Chondrocyte (in vitro differentiated cells): Measurements from ENCODE around the gene SLCO3A1. TPM values are rescaled to one million over a fixed set of nuclear protein-coding genes. Genes with fewer than 3 reads are reported as not detected.

Source experiments
- DNase-seq: peaks from one replicate; pipeline ENCODE4 v3.0.0; 2021; ENCODE audit warnings: mixed read lengths, low spot score
- H3K27ac Mint-ChIP-seq: one replicate; pipeline ENCODE4 v1.8.0; 2021; ENCODE audit warnings: mild to moderate bottlenecking, moderate library complexity, mixed read lengths; ENCODE audit not compliant: unreplicated experiment
- H3K27me3 Mint-ChIP-seq: 2 replicates; pipeline ENCODE4 v1.8.0; 2021; ENCODE audit warnings: low read depth, mixed read lengths
- H3K36me3 Mint-ChIP-seq: 2 replicates; pipeline ENCODE4 v1.8.0; 2021; ENCODE audit warnings: low read depth, mixed read lengths
- H3K4me1 Mint-ChIP-seq: 2 replicates; pipeline ENCODE4 v1.8.0; 2021; ENCODE audit warnings: low read depth, mild to moderate bottlenecking, mixed read lengths
- H3K4me3 Mint-ChIP-seq: one replicate; pipeline ENCODE4 v1.8.0; 2021; ENCODE audit warnings: mild to moderate bottlenecking, moderate library complexity, mixed read lengths; ENCODE audit not compliant: unreplicated experiment
- H3K9me3 Mint-ChIP-seq: 2 replicates; pipeline ENCODE4 v1.8.0; 2021; ENCODE audit warnings: low read depth, mixed read lengths
- total RNA-seq: library from RNA; stranded (reverse); gene quantifications from 3 replicates; pipeline ENCODE4 v1.2.1, GENCODE V29; 2021
- TF ChIP-seq, protein P1 (sequence below): fragments of 200-600 bp; sonication (generic); IDR thresholded peaks from 2 replicates; pipeline ENCODE4 v1.5.0; 2021; ENCODE audit warnings: antibody characterized with exemption, mild to moderate bottlenecking, moderate library complexity

The SLCO3A1 gene
- total RNA-seq, 1 donor from 2014 or later = 3.7 TPM

DNA sequence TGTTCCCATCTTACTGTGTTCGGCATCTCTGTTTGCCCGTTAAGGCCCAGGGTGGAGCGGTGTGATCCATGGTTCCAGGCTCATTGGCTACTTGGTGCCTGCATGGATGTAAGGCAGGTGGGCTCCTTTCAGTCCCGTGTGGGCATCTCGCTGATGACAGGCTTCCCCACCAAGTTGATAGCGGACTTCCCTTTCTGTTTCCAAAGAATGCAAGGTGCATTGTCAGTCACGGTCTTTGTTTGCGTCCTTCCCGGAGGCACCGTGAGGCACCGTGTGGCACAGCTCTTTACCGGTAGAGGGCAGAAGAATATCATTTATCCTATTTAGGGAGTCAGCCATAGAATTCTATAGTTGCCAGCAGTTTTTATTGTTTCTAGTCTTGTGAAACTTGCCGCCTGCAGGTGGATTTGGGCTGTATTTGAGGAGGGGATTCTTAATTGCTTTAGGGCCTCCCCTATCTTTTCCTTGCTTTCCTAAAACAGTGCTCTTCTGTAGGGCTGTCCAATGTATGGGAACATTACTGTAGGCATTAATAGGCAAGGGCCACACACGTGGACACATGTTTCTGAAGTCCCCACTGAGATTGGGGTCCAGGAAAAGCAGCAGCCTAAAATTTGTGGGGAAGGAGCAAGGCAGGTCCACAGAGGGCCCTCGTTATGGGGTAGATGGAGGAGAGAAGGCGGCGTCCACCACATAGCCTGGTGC is 244.1 kb downstream of the SLCO3A1 start:
- Mint-ChIP-seq H3K4me1 (peaks cover 6% of the 10 kb centered on the region), H3K9me3 (no peaks in the 10 kb centered on the region), H3K27me3 (peaks cover 23% of the 10 kb centered on the region), H3K4me3 (no peak overlapping the region), H3K36me3 (no peaks in the 10 kb centered on the region), H3K27ac (no peak overlapping the region)
- TF ChIP-seq, protein P1, sequence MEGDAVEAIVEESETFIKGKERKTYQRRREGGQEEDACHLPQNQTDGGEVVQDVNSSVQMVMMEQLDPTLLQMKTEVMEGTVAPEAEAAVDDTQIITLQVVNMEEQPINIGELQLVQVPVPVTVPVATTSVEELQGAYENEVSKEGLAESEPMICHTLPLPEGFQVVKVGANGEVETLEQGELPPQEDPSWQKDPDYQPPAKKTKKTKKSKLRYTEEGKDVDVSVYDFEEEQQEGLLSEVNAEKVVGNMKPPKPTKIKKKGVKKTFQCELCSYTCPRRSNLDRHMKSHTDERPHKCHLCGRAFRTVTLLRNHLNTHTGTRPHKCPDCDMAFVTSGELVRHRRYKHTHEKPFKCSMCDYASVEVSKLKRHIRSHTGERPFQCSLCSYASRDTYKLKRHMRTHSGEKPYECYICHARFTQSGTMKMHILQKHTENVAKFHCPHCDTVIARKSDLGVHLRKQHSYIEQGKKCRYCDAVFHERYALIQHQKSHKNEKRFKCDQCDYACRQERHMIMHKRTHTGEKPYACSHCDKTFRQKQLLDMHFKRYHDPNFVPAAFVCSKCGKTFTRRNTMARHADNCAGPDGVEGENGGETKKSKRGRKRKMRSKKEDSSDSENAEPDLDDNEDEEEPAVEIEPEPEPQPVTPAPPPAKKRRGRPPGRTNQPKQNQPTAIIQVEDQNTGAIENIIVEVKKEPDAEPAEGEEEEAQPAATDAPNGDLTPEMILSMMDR = peak; percentile 90
- DNase-seq = no peak

DNA sequence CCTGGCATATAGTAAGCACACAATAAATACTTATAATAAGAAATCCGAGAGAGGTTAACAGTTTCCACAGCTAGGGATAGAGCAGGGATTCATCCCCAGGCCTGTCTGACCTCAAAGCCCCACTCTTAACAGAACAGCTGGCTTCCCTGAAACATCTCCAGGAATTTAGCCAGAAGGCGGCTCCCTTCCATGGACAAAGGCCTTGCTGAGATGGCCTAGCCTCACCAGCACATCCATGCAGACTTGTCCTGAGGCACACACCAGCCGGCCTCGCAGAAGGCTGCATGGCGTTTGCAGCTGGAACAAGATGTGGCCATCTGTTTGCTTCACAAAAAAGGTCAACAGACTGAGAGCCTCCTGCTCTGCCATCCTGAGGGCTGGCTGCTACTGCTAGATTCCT is 245.4 kb downstream of the SLCO3A1 start:
- Mint-ChIP-seq H3K27me3 (peaks cover 23% of the 10 kb centered on the region), H3K4me3 (no peak overlapping the region), H3K4me1 (peaks cover 6% of the 10 kb centered on the region), H3K36me3 (no peaks in the 10 kb centered on the region), H3K27ac (no peak overlapping the region), H3K9me3 (no peaks in the 10 kb centered on the region)
- TF ChIP-seq, protein P1 = no peak
- no peak for DNase-seq

DNA sequence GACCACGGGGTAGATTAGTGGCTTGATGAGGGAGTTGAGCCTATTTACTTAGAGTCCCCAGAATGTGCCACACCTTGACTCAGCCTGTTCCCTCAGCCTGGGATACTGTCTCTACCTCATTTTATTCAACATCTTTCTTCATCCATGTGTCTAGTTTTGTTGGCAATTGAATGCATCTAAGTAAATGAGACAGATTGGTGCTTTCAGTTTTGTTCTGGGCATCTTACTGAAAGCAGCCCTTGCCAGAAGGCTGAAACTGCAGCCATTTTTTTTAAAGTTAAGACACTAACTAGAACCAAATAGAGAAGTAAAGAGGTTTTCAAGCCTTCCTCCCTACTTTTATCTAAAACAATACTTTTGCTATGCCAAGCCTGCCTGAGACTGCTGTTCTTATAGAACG is 246.8 kb downstream of the SLCO3A1 start:
- H3K27me3 Mint-ChIP-seq = peaks cover 20% of the 10 kb centered on the region
- no peaks in the 10 kb centered on the region for H3K9me3 Mint-ChIP-seq
- no peak overlapping the region for H3K4me3 Mint-ChIP-seq
- DNase-seq = no peak
- peaks cover 6% of the 10 kb centered on the region for H3K4me1 Mint-ChIP-seq
- TF ChIP-seq, protein P1 = no peak
- no peaks in the 10 kb centered on the region for H3K36me3 Mint-ChIP-seq
- H3K27ac Mint-ChIP-seq = no peak overlapping the region

DNA sequence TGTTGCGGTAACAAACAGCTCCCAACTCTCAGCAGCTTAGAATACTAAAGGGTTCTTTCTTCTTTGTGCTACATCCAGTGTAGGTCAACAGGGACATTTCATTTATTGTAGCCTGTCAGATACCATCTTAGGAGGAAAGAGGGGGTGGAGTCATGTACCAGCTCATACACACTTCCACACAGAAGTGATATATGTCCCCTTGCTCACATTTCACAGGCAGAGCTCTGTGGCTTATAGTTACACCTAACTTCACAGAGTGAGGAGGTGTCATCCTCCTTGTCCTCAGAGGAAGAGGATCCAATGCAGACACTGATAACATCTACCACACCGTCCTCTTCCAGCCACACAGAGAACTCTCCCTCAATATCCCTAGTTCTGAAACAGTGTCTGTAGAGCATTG is 247.2 kb downstream of the SLCO3A1 start:
- Mint-ChIP-seq H3K36me3 (no peaks in the 10 kb centered on the region), H3K27me3 (peaks cover 20% of the 10 kb centered on the region), H3K4me3 (no peak overlapping the region), H3K4me1 (peaks cover 6% of the 10 kb centered on the region), H3K9me3 (no peaks in the 10 kb centered on the region), H3K27ac (no peak overlapping the region)
- DNase-seq = no peak
- TF ChIP-seq, protein P1 = no peak

DNA sequence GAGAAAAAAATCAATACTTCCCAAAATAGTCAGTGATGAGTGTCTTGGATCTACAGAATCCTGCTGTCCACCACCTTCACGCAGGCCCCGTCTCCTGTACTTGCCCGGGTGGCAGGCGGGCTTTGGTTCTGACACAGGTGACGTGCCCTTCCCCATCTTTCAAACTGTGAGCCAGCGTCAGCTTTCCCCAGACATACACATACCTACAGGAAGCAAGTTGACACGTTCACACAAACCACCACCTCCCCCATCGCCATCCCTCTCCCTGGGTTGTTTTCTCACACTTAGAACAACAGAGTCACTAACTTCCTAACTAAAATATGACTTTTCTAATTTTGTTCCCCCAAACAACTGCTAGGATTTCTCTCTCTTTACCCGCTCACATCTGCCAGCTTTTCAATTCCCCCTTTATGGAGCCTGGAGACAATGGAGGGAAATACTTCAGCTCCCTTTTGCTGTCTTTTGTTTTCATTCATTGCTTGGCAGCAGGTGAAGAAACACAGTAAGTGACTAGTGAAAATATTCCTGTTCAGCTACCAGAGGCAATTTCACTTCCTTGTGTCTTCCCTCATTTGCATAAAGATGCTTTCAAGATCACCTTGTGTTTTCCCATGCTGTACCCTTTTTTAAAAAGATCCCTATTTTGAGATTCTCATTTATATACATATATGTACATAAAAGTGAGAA is 248.3 kb downstream of the SLCO3A1 start:
- no peak for DNase-seq
- TF ChIP-seq, protein P1 = no peak
- H3K27ac Mint-ChIP-seq = no peak overlapping the region
- H3K4me3 Mint-ChIP-seq = no peak overlapping the region
- H3K4me1 Mint-ChIP-seq = peaks cover 6% of the 10 kb centered on the region
- no peaks in the 10 kb centered on the region for H3K36me3 Mint-ChIP-seq
- no peaks in the 10 kb centered on the region for H3K9me3 Mint-ChIP-seq
- peaks cover 20% of the 10 kb centered on the region for H3K27me3 Mint-ChIP-seq
